ENCODE results near the gene TRIB2. TPM values are rescaled to one million over a fixed set of nuclear protein-coding genes. Genes with fewer than 3 reads are reported as not detected.

The TRIB2 gene
- polyA plus RNA-seq, 3 donors, result 0.29 to 2.6 (median 0.51) TPM

- Histone ChIP-seq H3K4me2 (replicated peaks; ENCODE audit: extremely low read depth, low read length, poor library complexity, severe bottlenecking) (no peak overlapping the region), H3K27ac (ENCODE audit: low read depth in 1 of 2, low read length in 2 of 2) (no peak overlapping the region), H2AFZ (ENCODE audit: insufficient read depth, low read depth, low read length, poor library complexity, severe bottlenecking) (no peak overlapping the region), H3K79me2 (ENCODE audit: insufficient read depth, low read length) (no peaks in the 10 kb centered on the region), H3K27me3 (ENCODE audit: control insufficient read depth in 2 of 2, insufficient read depth in 2 of 2, low read length in 2 of 2) (peaks cover 18 to 29% of the 10 kb centered on the region in 2 donors), H4K20me1 (ENCODE audit: insufficient read depth, low read length) (no peaks in the 10 kb centered on the region), H3K36me3 (replicated peaks in 1 of 2; ENCODE audit: control insufficient read depth in 1 of 2, insufficient read depth in 2 of 2, low read length in 2 of 2) (no peaks in the 10 kb centered on the region), H3K4me3 (replicated peaks in 1 of 3; ENCODE audit: low read depth in 2 of 3, low read length in 3 of 3) (no peak overlapping the region), H3K4me1 (ENCODE audit: control insufficient read depth in 1 of 2, insufficient read depth in 2 of 2, low read length in 2 of 2) (no peaks in the 10 kb centered on the region), H3K9ac (ENCODE audit: insufficient read depth, low read length, poor library complexity, severe bottlenecking) (no peak overlapping the region), H3K9me3 (replicated peaks in 1 of 2; ENCODE audit: control insufficient read depth in 1 of 2, insufficient read depth in 1 of 2, low read length in 2 of 2) (no peaks in the 10 kb centered on the region)
- peaks cover 20 to 45% (median 29%) of the 10 kb centered on the region in 3 donors for H3K27me3 Mint-ChIP-seq (ENCODE audit: low read depth in 3 of 3)
- H3K36me3 Mint-ChIP-seq, result no peaks in the 10 kb centered on the region
- H3K4me1 Mint-ChIP-seq, result peaks cover 3% of the 10 kb centered on the region
- peaks cover 3 to 11% (median 8%) of the 10 kb centered on the region in 7 donors for H3K9me3 Mint-ChIP-seq
- no peak overlapping the region for H3K4me3 Mint-ChIP-seq
- no peak overlapping the region for H3K27ac Mint-ChIP-seq
- intact Hi-C loops (cut with micrococcal nuclease), result no loop called here
- 84% methylated on average over 2 of the region's 6 CpGs for WGBS (ENCODE audit: insufficient coverage)
- DNase-seq, result no peak
- no peak for TF ChIP-seq CTCF (IDR thresholded peaks at IDR 0.05)
Observed at GRCh38 chr2:12685956-12686355, 30.8 kb upstream of the TRIB2 start.

GRCh38 chr2:12686708-12687283 is 29.9 kb upstream of the TRIB2 start:
- Mint-ChIP-seq H3K9me3 (peaks cover 2 to 16% (median 7%) of the 10 kb centered on the region in 7 donors), H3K27me3 (ENCODE audit: low read depth in 3 of 3) (peaks cover 20 to 42% (median 29%) of the 10 kb centered on the region in 3 donors), H3K36me3 (no peaks in the 10 kb centered on the region), H3K4me1 (peaks cover 3% of the 10 kb centered on the region), H3K27ac (no peak overlapping the region), H3K4me3 (no peak overlapping the region)
- intact Hi-C loops (cut with micrococcal nuclease), result no loop called here
- Histone ChIP-seq H3K9me3 (replicated peaks in 1 of 2; ENCODE audit: control insufficient read depth in 1 of 2, insufficient read depth in 1 of 2, low read length in 2 of 2) (peaks cover under 1 to 1% of the 10 kb centered on the region in 2 donors), H4K20me1 (ENCODE audit: insufficient read depth, low read length) (no peaks in the 10 kb centered on the region), H3K9ac (ENCODE audit: insufficient read depth, low read length, poor library complexity, severe bottlenecking) (no peak overlapping the region), H3K36me3 (replicated peaks in 1 of 2; ENCODE audit: control insufficient read depth in 1 of 2, insufficient read depth in 2 of 2, low read length in 2 of 2) (no peaks in the 10 kb centered on the region), H2AFZ (ENCODE audit: insufficient read depth, low read depth, low read length, poor library complexity, severe bottlenecking) (no peak overlapping the region), H3K4me1 (ENCODE audit: control insufficient read depth in 1 of 2, insufficient read depth in 2 of 2, low read length in 2 of 2) (no peaks in the 10 kb centered on the region), H3K4me3 (replicated peaks in 1 of 3; ENCODE audit: low read depth in 2 of 3, low read length in 3 of 3) (no peak overlapping the region), H3K27me3 (ENCODE audit: control insufficient read depth in 2 of 2, insufficient read depth in 2 of 2, low read length in 2 of 2) (peaks cover 18 to 29% of the 10 kb centered on the region in 2 donors), H3K79me2 (ENCODE audit: insufficient read depth, low read length) (no peaks in the 10 kb centered on the region), H3K4me2 (replicated peaks; ENCODE audit: extremely low read depth, low read length, poor library complexity, severe bottlenecking) (no peak overlapping the region), H3K27ac (ENCODE audit: low read depth in 1 of 2, low read length in 2 of 2) (no peak overlapping the region)
- WGBS (ENCODE audit: insufficient coverage), result 77% methylated on average over 5 of the region's 7 CpGs
- no peak for DNase-seq
- TF ChIP-seq CTCF (IDR thresholded peaks at IDR 0.05), result no peak
